GM12878 (cell line): ENCODE results near the gene ANKRD37. TPM values are rescaled to one million over a fixed set of nuclear protein-coding genes. Genes with fewer than 3 reads are reported as not detected.

ENCODE experiments used
- ATAC-seq: fragments of 200-7000 bp; cut with Tn5 transposase; 3 replicates; pipeline ENCODE4 v1.9.1; 2020; ENCODE audit warnings: mild to moderate bottlenecking, moderate library complexity
- BruUV-seq: library from RNA; stranded (reverse); fragments of 400-500 nt; replicated peaks from 2 replicates; lab custom pipeline; 2021; lab: Mats Ljungman, UMichigan
- CTCF ChIA-PET: fragments of 300-600 bp; sonication (Branson Sonifier 250); formaldehyde crosslinking; extraction: SDS; loops from one replicate; lab custom pipeline; 2021; ENCODE audit warnings: inconsistent platforms; lab: Yijun Ruan, JAX
- POLR2A ChIA-PET: fragments of 350-600 bp; formaldehyde crosslinking; extraction: SDS; loops from one replicate; lab custom pipeline; 2021; ENCODE audit warnings: inconsistent platforms; lab: Charles Lee
- RAD21 ChIA-PET: fragments of 300-600 bp; sonication (Branson Sonifier 250); formaldehyde crosslinking; loops from one replicate; lab custom pipeline; 2023; ENCODE audit warnings: antibody characterized with exemption; ENCODE audit not compliant: unreplicated experiment; lab: Charles Lee
- SMC1A ChIA-PET: fragments of 300-600 bp; sonication (Branson Sonifier 250); formaldehyde crosslinking; loops from one replicate; lab custom pipeline; 2023; ENCODE audit not compliant: unreplicated experiment, uncharacterized antibody; lab: Charles Lee
- DNase-seq: peaks from one replicate; pipeline ENCODE4 v3.0.0-alpha.2; 2011; ENCODE audit warnings: low read depth, low spot score
- FAIRE-seq: peaks from 3 replicates; lab custom pipeline; 2011; peaks lifted over from hg19 to GRCh38; lab: Jason Lieb, UNC
- H2AFZ ChIP-seq: 2 replicates; pipeline ENCODE4 v1.6.0; 2011; ENCODE audit warnings: low read depth, low read length, control low read depth; ENCODE audit not compliant: control insufficient read depth
- H3K27ac ChIP-seq: 2 replicates; pipeline ENCODE4 v1.5.1; 2011; ENCODE audit warnings: control low read depth; ENCODE audit not compliant: control insufficient read depth, insufficient read depth
- H3K27me3 ChIP-seq, 2 experiments: replicated peaks in 1 of 2; 2 replicates each; pipeline versions ENCODE4 v1.6.0 to v1.6.1; 2011; ENCODE audit warnings: low read length in 1 of 2; ENCODE audit not compliant: control insufficient read depth in 2 of 2, insufficient read depth in 2 of 2
- H3K36me3 ChIP-seq, 2 experiments: 2 replicates each; pipeline ENCODE4 v1.5.1; 2011; ENCODE audit warnings: low read length in 1 of 2; ENCODE audit not compliant: control insufficient read depth in 2 of 2, insufficient read depth in 2 of 2
- H3K4me1 ChIP-seq: 2 replicates; pipeline ENCODE4 v1.6.1; 2011; ENCODE audit warnings: mild to moderate bottlenecking, low read length, moderate library complexity, mixed read lengths; ENCODE audit not compliant: control insufficient read depth, insufficient read depth
- H3K4me2 ChIP-seq: 2 replicates; pipeline ENCODE4 v1.6.0; 2011; ENCODE audit warnings: control low read depth; ENCODE audit not compliant: control insufficient read depth, insufficient read depth
- H3K4me3 ChIP-seq: fragments of 200-600 bp; sonication (generic); 2 replicates; pipeline ENCODE4 v1.5.1; 2016
- H3K79me2 ChIP-seq: 2 replicates; pipeline ENCODE4 v1.6.0; 2011; ENCODE audit warnings: low read length; ENCODE audit not compliant: control insufficient read depth, insufficient read depth
- H3K9ac ChIP-seq: 2 replicates; pipeline ENCODE4 v1.8.0; 2011; ENCODE audit warnings: low read length, control low read depth, mixed read lengths; ENCODE audit not compliant: control insufficient read depth, insufficient read depth
- H3K9me3 ChIP-seq: replicated peaks from 3 replicates; pipeline ENCODE4 v1.5.1; 2011; ENCODE audit warnings: mild to moderate bottlenecking, low read length; ENCODE audit not compliant: control insufficient read depth, insufficient read depth
- H4K20me1 ChIP-seq: 2 replicates; pipeline ENCODE4 v1.6.0; 2011; ENCODE audit not compliant: control insufficient read depth, insufficient read depth
- ATF7 ChIP-seq: fragments of 450-650 bp; IDR thresholded peaks from 2 replicates; pipeline ENCODE4 v1.6.1; 2016; ENCODE audit warnings: low read depth, mild to moderate bottlenecking
- BHLHE40 ChIP-seq, 2 experiments: fragments of 450-650 bp in 1 of 2; IDR thresholded peaks; 2 replicates each; pipeline ENCODE4 v1.6.1; 2011 to 2017; ENCODE audit warnings: low read depth in 2 of 2, borderline replicate concordance in 1 of 2, improper control_type of control experiment in 1 of 2, low read length in 1 of 2, mild to moderate bottlenecking in 1 of 2
- KLF5 ChIP-seq: fragments of 450-650 bp; IDR thresholded peaks from 2 replicates; pipeline ENCODE4 v1.6.1; 2014; ENCODE audit warnings: mild to moderate bottlenecking; ENCODE audit not compliant: partially characterized antibody
- MEF2B ChIP-seq: fragments of 450-650 bp; IDR thresholded peaks from 2 replicates; pipeline ENCODE4 v1.6.1; 2018; ENCODE audit warnings: mild to moderate bottlenecking, moderate library complexity; ENCODE audit not compliant: partially characterized antibody, poor library complexity, severe bottlenecking
- MTA3 ChIP-seq: IDR thresholded peaks from 2 replicates; pipeline ENCODE4 v1.6.1; 2012; ENCODE audit warnings: low read length, inconsistent platforms, borderline replicate concordance
- NFYA ChIP-seq: IDR thresholded peaks from 2 replicates; pipeline ENCODE4 v1.6.1; 2011; ENCODE audit warnings: low read depth, mild to moderate bottlenecking, low read length, improper control_type of control experiment, borderline replicate concordance
- WGBS: methylation state at CpG from one replicate; pipeline ENCODE4 v1.1.6; 2016; ENCODE audit warnings: low lambda C conversion rate; ENCODE audit not compliant: insufficient replicate concordance, insufficient coverage; ENCODE audit errors: missing lambda C conversion rate; 5-methylcytosine and 5-hydroxymethylcytosine counted together
- in situ Hi-C: fragments of 300-500 bp; cut with MboI; formaldehyde crosslinking; loops from 9 replicates; pipeline ENCODE4 v1.14.3; 2018; ENCODE audit warnings: mixed read lengths
- intact Hi-C: fragments of 100-400 bp; cut with micrococcal nuclease; formaldehyde crosslinking; loops from one replicate; pipeline ENCODE4 v1.14.2; 2022; ENCODE audit not compliant: unreplicated experiment
- polyA plus RNA-seq, 11 experiments: library from polyadenylated mRNA; depleted of rRNA in 4 of 11; unstranded in 6 of 11; stranded (reverse) in 5 of 11; fragments of >200 nt; fragmentation: Nextera tagmentation in 4 of 11; fragmentation: Illumina TruSeq in 1 of 11; extraction: Ambion mirVana in 4 of 11; extraction: Trizol in 1 of 11; gene quantifications; 1 replicate in 1 of 11; 2 replicates in 10 of 11; pipeline versions ENCODE4 v1.2.1 to v1.2.3, GENCODE V29; 2011 to 2016; ENCODE audit warnings: inconsistent platforms in 2 of 11, missing spikeins in 2 of 11, low read depth in 1 of 11
- total RNA-seq, 4 experiments: library from RNA; depleted of rRNA in 3 of 4; stranded (reverse); fragments of >200 nt in 3 of 4; fragmentation: Illumina TruSeq in 1 of 4; extraction: Trizol in 1 of 4; gene quantifications; 2 replicates each; pipeline versions ENCODE4 v1.2.1 to v1.2.3, GENCODE V29; 2013 to 2021
- TF ChIP-seq, protein P1 (sequence below): fragments of 450-650 bp; IDR thresholded peaks from 2 replicates; pipeline ENCODE4 v1.6.1; 2017; ENCODE audit warnings: mild to moderate bottlenecking, moderate library complexity
- TF ChIP-seq, protein P2 (sequence below): fragments of 150-350 bp; IDR thresholded peaks from 2 replicates; pipeline ENCODE4 v1.6.1; 2014; ENCODE audit warnings: mild to moderate bottlenecking, low read depth, low read length
- TF ChIP-seq, protein P3 (sequence below): IDR thresholded peaks from 2 replicates; pipeline ENCODE4 v1.6.1; 2012; ENCODE audit warnings: improper control_type of control experiment, low read depth, low read length; ENCODE audit not compliant: insufficient replicate concordance

ANKRD37 gene
- total and polyA plus RNA-seq, 10 of the 15 experiments (the other 5 are each of a cell fraction or from before 2014, with no cell fraction given), result 10.6 to 67.9 (median 24.2) TPM

DNA sequence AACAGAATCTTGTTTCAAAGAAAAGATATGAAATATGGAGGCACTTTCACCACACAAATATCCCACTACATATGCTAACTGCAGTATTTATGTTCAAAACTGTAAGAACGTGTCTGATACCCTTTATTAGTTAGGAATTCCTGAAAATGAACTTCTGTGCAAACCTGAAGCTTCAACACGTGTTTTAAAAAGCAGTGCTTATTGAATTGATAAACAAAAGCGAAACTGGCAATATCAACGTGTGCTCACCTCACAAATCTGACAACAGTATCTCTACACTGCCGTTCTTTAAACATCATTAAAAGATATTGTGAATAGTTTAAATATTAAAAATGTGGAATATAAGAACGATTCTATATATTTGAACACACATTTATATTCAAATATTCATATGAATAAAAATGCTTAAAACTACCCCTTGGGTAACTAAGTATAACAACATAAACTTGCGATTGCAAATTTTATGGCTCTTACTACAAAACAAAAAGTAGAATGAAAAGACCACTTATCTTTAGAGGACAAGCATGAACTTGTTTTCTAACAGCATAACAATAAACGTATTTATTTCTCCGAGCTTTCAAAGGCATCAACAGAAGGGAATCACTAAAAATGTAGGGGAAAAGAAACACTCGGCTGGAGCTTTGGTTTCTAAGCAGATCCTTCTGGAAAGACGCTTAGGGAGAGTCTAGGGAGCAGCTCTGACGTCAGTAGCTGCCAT, 1.2 kb upstream of the ANKRD37 start, which contains the start of gene LRP2BP:
Gene LRP2BP, minus strand, starts transcription at position 687 of the 718 bp plus-strand sequence. CDS start 17,738 bp downstream, outside the sequence.
- H3K27me3 ChIP-seq, result no peaks in the 10 kb centered on the region
- peaks cover 0 to 16% of the 10 kb centered on the region in 2 experiments; a peak in 2 of 4 replicates for H3K36me3 ChIP-seq
- 1% methylated on average over 12 of the region's 12 CpGs for WGBS
- peaks cover 19% of the 10 kb centered on the region for H3K4me1 ChIP-seq
- DNase-seq (peak; percentile 48), FAIRE-seq (no peak), ATAC-seq (peak; percentile 14; the same call in 1 of the 3 replicates)
- ChIA-PET CTCF (interaction anchor here (1.0 to 2.0 kb wide), 8 partner anchors 10 to 203 kb away, joined by 3 to 6 read pairs (median 4); partner anchors contain the start of gene UFSP2), RAD21 (interaction anchor here (1.0 to 2.8 kb wide), 9 partner anchors 10 to 191 kb away, joined by 3 to 26 read pairs (median 7); partner anchors contain the start of gene UFSP2), POLR2A (interaction anchor here (0.5 to 7.9 kb wide), 10 partner anchors 10 to 191 kb away, joined by 3 to 60 read pairs (median 6); partner anchors contain the start of gene UFSP2), SMC1A (interaction anchor here (1.1 to 6.2 kb wide), 11 partner anchors 10 to 186 kb away, joined by 3 to 72 read pairs (median 9); partner anchors contain the start of genes SNX25 and UFSP2)
- no peaks in the 10 kb centered on the region for H4K20me1 ChIP-seq
- peak within 1 kb of the TSS; percentile 82 for H2AFZ ChIP-seq
- H3K79me2 ChIP-seq, result peaks cover 54% of the 10 kb centered on the region
- intact Hi-C loops (loop anchor here (2.0 to 5.0 kb wide), 3 partner anchors 75 to 202 kb away; partner anchors contain the start of gene CCDC110), in situ Hi-C loops (no loop called here)
- H3K9ac ChIP-seq, result peak within 1 kb of the TSS; percentile 87
- BruUV-seq, result TSS peak; percentile 63
- no peaks in the 10 kb centered on the region for H3K9me3 ChIP-seq
- H3K4me2 ChIP-seq, result peak within 1 kb of the TSS; percentile 94
- peak within 1 kb of the TSS; percentile 97 for H3K27ac ChIP-seq
- H3K4me3 ChIP-seq, result peak within 1 kb of the TSS; percentile 79
- TF ChIP-seq KLF5 (no peak), BHLHE40 (IDR thresholded peaks at IDR 0.05; ENCODE audit: borderline replicate concordance in 1 of 2, low read depth in 2 of 2, low read length in 1 of 2) (0 out of 4 replicates have a peak, but pooled peaks of 1 of the 2 experiments have one; percentile 5), NFYA (no peak), MEF2B (peak; percentile 11), MTA3 (peak; percentile 48; the same call in 1 of the 2 replicates), ATF7 (peak; percentile 92)
- TF ChIP-seq, protein P1, sequence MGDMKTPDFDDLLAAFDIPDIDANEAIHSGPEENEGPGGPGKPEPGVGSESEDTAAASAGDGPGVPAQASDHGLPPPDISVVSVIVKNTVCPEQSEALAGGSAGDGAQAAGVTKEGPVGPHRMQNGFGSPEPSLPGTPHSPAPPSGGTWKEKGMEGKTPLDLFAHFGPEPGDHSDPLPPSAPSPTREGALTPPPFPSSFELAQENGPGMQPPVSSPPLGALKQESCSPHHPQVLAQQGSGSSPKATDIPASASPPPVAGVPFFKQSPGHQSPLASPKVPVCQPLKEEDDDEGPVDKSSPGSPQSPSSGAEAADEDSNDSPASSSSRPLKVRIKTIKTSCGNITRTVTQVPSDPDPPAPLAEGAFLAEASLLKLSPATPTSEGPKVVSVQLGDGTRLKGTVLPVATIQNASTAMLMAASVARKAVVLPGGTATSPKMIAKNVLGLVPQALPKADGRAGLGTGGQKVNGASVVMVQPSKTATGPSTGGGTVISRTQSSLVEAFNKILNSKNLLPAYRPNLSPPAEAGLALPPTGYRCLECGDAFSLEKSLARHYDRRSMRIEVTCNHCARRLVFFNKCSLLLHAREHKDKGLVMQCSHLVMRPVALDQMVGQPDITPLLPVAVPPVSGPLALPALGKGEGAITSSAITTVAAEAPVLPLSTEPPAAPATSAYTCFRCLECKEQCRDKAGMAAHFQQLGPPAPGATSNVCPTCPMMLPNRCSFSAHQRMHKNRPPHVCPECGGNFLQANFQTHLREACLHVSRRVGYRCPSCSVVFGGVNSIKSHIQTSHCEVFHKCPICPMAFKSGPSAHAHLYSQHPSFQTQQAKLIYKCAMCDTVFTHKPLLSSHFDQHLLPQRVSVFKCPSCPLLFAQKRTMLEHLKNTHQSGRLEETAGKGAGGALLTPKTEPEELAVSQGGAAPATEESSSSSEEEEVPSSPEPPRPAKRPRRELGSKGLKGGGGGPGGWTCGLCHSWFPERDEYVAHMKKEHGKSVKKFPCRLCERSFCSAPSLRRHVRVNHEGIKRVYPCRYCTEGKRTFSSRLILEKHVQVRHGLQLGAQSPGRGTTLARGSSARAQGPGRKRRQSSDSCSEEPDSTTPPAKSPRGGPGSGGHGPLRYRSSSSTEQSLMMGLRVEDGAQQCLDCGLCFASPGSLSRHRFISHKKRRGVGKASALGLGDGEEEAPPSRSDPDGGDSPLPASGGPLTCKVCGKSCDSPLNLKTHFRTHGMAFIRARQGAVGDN, result peak; percentile 22; the same call in 1 of the 2 replicates
- TF ChIP-seq, protein P2, sequence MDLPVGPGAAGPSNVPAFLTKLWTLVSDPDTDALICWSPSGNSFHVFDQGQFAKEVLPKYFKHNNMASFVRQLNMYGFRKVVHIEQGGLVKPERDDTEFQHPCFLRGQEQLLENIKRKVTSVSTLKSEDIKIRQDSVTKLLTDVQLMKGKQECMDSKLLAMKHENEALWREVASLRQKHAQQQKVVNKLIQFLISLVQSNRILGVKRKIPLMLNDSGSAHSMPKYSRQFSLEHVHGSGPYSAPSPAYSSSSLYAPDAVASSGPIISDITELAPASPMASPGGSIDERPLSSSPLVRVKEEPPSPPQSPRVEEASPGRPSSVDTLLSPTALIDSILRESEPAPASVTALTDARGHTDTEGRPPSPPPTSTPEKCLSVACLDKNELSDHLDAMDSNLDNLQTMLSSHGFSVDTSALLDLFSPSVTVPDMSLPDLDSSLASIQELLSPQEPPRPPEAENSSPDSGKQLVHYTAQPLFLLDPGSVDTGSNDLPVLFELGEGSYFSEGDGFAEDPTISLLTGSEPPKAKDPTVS, result peak; percentile 15; the same call in 1 of the 2 replicates
- TF ChIP-seq, protein P3, sequence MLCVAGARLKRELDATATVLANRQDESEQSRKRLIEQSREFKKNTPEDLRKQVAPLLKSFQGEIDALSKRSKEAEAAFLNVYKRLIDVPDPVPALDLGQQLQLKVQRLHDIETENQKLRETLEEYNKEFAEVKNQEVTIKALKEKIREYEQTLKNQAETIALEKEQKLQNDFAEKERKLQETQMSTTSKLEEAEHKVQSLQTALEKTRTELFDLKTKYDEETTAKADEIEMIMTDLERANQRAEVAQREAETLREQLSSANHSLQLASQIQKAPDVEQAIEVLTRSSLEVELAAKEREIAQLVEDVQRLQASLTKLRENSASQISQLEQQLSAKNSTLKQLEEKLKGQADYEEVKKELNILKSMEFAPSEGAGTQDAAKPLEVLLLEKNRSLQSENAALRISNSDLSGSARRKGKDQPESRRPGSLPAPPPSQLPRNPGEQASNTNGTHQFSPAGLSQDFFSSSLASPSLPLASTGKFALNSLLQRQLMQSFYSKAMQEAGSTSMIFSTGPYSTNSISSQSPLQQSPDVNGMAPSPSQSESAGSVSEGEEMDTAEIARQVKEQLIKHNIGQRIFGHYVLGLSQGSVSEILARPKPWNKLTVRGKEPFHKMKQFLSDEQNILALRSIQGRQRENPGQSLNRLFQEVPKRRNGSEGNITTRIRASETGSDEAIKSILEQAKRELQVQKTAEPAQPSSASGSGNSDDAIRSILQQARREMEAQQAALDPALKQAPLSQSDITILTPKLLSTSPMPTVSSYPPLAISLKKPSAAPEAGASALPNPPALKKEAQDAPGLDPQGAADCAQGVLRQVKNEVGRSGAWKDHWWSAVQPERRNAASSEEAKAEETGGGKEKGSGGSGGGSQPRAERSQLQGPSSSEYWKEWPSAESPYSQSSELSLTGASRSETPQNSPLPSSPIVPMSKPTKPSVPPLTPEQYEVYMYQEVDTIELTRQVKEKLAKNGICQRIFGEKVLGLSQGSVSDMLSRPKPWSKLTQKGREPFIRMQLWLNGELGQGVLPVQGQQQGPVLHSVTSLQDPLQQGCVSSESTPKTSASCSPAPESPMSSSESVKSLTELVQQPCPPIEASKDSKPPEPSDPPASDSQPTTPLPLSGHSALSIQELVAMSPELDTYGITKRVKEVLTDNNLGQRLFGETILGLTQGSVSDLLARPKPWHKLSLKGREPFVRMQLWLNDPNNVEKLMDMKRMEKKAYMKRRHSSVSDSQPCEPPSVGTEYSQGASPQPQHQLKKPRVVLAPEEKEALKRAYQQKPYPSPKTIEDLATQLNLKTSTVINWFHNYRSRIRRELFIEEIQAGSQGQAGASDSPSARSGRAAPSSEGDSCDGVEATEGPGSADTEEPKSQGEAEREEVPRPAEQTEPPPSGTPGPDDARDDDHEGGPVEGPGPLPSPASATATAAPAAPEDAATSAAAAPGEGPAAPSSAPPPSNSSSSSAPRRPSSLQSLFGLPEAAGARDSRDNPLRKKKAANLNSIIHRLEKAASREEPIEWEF, result no peak
